GM12891 (cell line): ENCODE results near the gene PLEKHG5.
A peak's percentile ranks its signal among the peaks of the same experiment; 100 is the strongest.
"Not testable (repeated sequence)": the region's sequence is repeated elsewhere in the genome, so short reads cannot be mapped to it uniquely, and the experiment has no call there.

Source experiments
- DNase-seq: peaks from one replicate; pipeline ENCODE4 v3.0.0; 2011; ENCODE audit warnings: low spot score; ENCODE audit not compliant: insufficient read length
- FAIRE-seq: peaks from 2 replicates; lab custom pipeline; 2011; peaks lifted over from hg19 to GRCh38; lab: Jason Lieb, UNC
- PAX5 ChIP-seq: IDR thresholded peaks from 2 replicates; pipeline ENCODE4 v1.6.1; 2011; ENCODE audit warnings: low read length, moderate library complexity, mild to moderate bottlenecking; ENCODE audit not compliant: insufficient read depth, severe bottlenecking
- POLR2A ChIP-seq: IDR thresholded peaks from 2 replicates; pipeline ENCODE4 v1.6.1; 2011; ENCODE audit warnings: low read depth, low read length, control low read depth
- POLR2AphosphoS5 ChIP-seq: IDR thresholded peaks from 2 replicates; pipeline ENCODE4 v1.6.1; 2011; ENCODE audit warnings: low read depth, low read length, control low read depth
- POU2F2 ChIP-seq: IDR thresholded peaks from 2 replicates; pipeline ENCODE4 v1.6.1; 2011; ENCODE audit warnings: low read depth, mild to moderate bottlenecking, control low read depth, low read length, moderate library complexity
- SPI1 ChIP-seq: IDR thresholded peaks from 2 replicates; pipeline ENCODE4 v1.6.1; 2011; ENCODE audit warnings: low read depth, low read length, control low read depth
- TAF1 ChIP-seq: IDR thresholded peaks from 2 replicates; pipeline ENCODE4 v1.6.1; 2011; ENCODE audit warnings: low read depth, low read length, control low read depth

Gene PLEKHG5

DNA sequence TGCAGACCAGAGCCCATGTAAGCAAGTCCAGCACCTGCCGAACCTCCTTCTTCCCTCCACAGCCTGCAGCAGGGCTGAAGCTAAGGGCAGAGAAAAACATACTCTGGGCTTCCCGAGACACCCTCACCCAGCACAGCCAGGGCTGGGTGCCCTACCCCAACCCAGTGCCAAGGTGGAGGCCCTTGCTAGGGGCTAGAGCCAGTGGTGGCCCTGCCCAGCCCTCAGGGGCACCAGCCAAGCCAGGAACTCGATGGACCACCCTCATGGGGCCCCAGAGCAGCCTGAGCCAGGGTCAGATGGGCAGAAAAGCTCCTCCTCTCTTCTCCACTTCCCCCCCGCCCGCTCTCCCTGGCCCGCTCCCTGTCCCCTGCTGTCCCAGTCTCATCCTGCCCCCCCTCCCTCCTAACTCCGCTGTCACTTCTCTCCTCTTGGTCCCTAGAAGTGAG is 41.4 kb downstream of the PLEKHG5 start:
- no peak for TF ChIP-seq SPI1
- TF ChIP-seq POLR2A, result no peak
- TF ChIP-seq POLR2AphosphoS5, result no peak
- no peak for TF ChIP-seq PAX5
- TF ChIP-seq POU2F2, result no peak
- no peak for TF ChIP-seq TAF1
- FAIRE-seq, result no peak
- no peak for DNase-seq

DNA sequence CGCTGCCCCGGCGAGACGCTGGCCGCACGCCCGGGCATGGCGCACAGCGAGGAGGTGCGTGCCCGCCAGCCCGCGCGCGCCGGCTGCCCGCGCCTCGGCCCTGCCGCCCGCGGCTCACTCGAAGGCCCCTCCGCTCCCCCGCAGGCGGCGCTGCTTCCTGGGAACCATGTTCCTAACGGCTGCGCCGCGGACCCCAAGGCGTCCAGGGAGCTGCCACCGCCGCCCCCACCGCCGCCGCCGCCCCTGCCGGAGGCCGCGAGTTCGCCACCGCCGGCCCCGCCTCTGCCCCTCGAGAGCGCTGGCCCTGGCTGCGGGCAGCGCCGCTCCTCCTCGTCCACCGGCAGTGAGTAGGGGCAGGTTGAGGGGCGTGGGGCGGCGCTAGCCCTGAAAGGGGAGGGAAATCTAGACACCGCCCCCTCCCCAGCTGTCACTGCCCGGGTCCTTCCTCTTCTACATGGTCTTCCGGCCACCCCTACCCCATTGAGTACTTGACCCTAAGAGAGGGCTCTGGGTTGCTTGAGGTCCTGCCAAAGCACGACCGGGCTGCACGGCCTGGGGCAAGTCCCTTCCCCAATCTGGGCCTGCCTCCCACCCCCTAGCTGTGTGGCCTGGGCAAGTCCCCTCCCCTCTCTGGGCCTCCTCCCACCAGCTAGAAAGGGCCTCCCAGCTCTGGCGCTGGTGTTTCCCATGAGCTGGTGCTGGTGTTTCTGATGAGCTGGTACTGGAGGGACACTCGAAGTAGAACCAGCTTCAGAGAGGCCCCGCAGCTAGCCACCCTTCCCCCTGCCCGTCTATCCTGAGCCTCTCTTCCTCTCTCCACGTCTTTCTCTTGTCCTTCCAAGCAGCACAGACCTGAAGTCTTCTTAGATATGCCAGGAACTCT is 42.5 kb downstream of the PLEKHG5 start:
- TF ChIP-seq TAF1 (no peak), POLR2AphosphoS5 (no peak), SPI1 (no peak), PAX5 (no peak), POU2F2 (no peak), POLR2A (no peak)
- no peak for FAIRE-seq
- no peak for DNase-seq

DNA sequence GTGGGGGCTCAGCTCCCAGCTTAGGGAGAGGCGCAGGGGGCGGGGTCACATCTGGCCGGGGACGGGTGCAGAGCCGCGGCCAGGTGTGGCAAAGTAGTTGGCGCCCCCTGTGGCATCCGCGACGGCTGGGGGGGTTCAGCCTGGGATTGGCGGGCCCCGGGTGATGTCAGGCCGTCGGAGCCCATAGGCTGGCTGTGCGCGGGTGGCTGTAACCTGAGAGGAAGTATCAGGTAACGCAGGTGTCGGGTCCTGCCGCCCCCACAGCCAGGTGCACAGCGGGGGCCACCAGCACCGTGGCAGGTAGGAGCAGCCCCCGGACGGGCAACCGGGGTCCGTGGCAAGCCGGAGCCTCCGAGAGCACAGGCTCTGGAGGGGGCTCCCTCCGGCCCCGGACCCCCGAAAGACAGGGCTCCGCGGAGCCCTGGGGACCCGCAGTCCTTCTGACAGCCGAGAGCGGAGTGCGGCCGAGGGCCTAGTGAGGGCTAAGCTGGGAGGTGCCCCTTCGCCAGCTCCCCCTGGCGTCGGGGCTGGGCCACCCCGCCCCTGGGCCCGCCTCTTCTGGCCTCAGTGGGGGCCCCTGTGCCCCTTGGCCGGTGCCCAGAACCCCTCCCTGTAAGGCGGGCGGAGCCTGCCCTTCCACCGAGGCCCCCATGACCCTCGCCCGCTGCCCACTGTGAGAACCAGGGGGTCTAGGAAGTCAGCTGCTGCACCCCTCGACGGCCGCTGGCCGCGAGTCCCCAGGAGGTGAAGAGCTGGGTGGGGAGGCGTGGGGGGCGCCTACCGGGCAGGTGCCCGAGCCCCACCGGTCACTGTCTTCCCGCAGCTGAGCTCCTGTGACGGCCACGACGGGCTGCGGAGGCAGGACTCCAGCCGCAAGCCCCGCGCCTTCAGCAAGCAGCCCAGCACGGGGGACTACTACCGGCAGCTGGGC is 43.4 kb downstream of the PLEKHG5 start:
- TF ChIP-seq PAX5 (no peak), SPI1 (no peak), POU2F2 (no peak), POLR2AphosphoS5 (no peak), TAF1 (no peak), POLR2A (no peak)
- no peak for FAIRE-seq
- no peak for DNase-seq

DNA sequence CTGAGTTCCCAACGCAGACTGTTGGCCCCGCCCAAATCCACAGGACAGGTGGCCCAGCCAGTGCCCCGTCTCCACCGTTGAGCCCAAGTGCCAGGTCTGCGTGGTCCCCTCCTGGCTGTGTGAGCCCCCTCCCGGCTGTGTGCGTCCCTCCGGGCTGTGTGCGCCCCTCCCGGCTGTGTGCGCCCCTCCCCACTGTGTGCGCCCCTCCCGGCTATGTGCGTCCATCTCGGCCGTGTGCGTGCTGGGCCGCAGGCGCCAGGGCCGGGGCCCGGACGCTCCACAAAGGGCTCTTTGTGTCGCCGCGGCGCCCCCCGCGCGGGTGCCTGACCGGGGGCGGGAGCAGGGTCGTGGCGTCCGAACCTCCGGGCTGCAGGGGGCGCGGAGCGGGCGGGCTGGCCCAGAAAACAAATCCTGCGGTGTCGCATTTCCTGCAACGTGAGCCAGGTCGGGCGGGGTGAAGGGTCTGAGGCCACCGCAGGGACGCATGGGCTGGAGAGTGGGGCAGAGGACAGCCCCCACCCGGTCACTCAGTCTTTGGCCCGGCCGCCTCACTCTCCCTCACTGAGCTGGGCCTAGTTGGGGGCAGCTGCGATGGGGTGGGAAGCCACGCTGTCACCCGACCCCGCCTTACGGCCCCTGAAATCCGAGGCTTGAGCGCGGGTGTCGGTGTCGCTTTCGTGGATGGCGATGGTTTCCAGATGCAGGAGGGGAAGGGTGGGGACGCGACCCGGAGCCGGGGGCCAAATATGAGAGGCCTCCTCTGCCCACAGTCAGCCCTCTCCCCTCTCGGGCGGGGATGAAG is 44.2 kb downstream of the PLEKHG5 start:
- DNase-seq, result no peak
- TF ChIP-seq SPI1 (no peak), POU2F2 (no peak), POLR2A (no peak)
- FAIRE-seq, result peak; percentile 91

DNA sequence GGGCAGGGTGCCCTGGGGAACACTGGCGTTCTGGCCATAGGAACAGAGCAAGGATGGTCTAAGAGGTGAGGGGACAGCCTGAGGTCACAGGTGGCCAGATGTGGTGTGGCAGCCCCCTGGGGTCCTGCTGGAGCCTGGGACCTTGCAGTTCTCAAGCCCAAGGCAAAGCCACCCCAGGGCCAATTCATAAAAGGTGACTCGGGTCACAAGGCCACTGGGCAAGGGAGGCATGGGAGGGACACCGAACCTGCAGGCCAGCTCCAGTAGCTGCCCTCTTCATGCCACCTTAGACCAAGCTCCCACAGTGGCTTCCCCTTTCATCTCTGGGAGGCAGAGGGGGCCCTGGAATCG is 44.8 kb downstream of the PLEKHG5 start:
- no peak for FAIRE-seq
- TF ChIP-seq TAF1 (no peak), POLR2AphosphoS5 (no peak), POU2F2 (no peak), POLR2A (no peak), SPI1 (no peak), PAX5 (no peak)
- no peak for DNase-seq

DNA sequence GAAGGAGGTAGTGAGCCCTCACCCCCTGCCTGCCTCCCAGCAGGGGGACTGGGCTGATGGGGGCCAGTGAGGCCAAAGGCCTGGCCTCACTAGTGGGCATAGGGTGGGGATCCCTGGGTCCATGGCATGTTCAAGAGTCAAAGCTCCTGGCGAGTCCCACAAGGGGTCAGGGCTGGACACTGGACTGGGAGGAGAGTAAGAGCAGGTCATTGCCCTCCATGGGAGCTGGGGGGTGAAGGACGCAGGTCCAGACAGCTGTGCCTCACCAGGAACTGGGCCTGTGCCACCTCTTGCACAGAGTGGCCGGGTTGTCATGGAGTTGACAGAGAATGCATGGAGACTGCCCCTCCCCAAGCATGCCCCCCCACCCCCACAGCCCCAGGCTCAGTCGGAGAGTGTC is 45.5 kb downstream of the PLEKHG5 start:
- not testable (repeated sequence) for FAIRE-seq, DNase-seq

DNA sequence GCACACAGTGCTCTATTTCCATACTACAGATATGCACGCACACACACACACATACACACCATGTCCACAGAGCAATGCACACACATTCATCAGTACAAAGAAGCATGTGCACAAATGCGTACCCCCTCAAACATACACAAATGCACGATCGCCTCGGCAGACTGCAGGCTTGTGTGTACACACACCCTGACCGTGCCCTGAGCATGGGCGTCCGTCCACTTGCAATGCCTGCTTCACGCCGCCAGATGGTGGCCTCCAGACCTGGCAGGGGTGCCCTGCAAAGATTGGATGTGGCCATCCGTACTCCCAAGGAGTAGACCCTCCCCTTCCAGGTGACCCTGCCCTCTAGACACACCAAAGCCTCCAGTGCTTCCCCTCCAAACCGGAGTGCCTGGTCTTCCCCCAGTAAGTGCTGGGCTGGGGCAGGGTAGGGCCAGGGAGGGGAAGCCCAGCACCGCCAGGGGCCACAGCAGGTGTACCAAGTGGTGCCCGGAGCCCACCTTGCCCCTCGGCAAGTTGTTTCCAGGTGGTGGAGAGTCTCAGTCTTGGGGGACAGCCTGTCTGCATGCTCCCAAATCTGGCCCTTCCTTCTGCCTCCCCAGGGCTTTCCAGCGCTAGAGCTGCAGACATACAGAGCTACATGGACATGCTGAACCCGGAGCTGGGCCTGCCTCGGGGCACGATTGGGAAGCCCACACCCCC is 46.3 kb downstream of the PLEKHG5 start:
- FAIRE-seq (no peak), DNase-seq (no peak)

DNA sequence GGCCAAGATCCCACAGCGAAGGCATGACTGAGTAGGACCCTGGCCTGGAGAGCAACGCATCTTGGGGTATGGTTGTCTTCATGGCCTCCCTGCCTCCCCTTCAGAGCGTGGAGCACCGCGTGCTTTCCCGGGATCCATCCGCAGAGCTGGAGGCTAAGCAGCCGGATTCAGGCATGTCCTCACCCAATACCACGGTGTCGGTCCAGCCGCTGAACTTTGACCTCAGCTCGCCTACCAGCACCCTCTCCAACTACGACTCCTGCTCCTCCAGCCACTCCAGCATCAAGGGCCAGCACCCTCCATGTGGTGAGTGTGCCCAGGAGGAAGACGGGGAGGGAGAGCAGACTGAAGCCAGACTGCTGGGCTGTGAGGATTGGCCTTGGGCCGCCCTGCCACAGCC is 47.1 kb downstream of the PLEKHG5 start:
- TF ChIP-seq PAX5 (no peak), POU2F2 (no peak), TAF1 (no peak)
- no peak for FAIRE-seq
- DNase-seq, result no peak

More for the DNA sequence above, 46.3 kb downstream of the PLEKHG5 start:
- no peak for TF ChIP-seq SPI1
- no peak for TF ChIP-seq TAF1
- TF ChIP-seq PAX5, result no peak
- no peak for TF ChIP-seq POU2F2
- no peak for TF ChIP-seq POLR2AphosphoS5
- TF ChIP-seq POLR2A, result no peak

DNA sequence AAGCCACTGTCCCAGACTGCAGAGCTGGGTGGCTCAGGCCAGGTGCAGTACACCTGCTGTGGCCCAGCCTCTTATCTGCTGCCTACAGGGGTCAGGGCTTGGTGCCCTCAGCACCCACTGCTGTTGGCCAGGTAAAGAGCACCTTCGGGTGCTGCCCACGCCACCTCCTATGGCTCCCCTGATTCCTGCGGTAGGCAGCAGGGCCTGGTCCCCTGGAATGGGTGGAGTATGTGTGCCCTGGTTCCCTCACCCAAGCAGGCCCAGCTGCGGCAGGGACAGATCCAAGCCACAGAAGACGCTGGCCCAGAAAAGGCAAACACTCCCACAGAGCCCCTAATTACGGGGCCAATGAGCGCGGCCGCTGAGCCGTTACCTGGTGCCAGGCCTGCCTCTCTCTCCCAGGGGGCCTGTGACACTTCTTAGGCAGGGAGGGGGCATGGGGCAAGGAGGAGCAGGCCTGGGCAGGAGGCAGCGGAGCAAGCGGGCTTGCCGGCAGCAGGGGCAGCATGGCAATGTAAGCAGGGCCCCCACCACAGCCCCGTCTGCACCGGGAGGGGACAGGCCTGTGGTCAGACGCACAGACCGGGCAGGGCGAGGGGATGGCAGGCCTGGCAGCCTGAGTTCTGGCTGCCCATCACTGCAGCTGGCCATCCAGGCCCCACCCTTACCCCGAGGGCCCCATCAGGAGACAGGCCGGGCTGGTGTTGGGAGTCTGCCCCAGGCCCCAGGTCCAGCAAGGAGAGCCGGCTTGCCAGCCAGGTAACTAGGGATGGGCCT is 47.9 kb downstream of the PLEKHG5 start:
- no peak for TF ChIP-seq TAF1
- TF ChIP-seq PAX5, result no peak
- TF ChIP-seq POLR2AphosphoS5, result no peak
- no peak for TF ChIP-seq SPI1
- no peak for TF ChIP-seq POLR2A
- no peak for TF ChIP-seq POU2F2
- FAIRE-seq (no peak), DNase-seq (no peak)
